ENCODE measurements around the gene LIME1.

Gene LIME1

GRCh38 chr20:63696628-63697356 is 39.7 kb upstream of the LIME1 start, which contains the start of gene TNFRSF6B:
Gene TNFRSF6B, plus strand, starts transcription at chr20:63696652. Its CDS starts 116 bp downstream, at chr20:63696768.
- DNase-seq, result no peak

- DNase-seq, result no peak
These were observed 39.1 kb upstream of the LIME1 start for GRCh38 chr20:63697357-63697867.

- no peak for DNase-seq
These were observed 38.5 kb upstream of the LIME1 start for GRCh38 chr20:63697868-63698545.

GRCh38 chr20:63698739-63699465 is 37.6 kb upstream of the LIME1 start:
- DNase-seq, result peak; percentile 87

- no peak for DNase-seq
These were observed 36.8 kb upstream of the LIME1 start for GRCh38 chr20:63699466-63700198.

GRCh38 chr20:63700199-63701050 is 36.0 kb upstream of the LIME1 start:
- no peak for DNase-seq

- no peak for DNase-seq
These were observed 35.5 kb upstream of the LIME1 start for GRCh38 chr20:63701051-63701328.

- DNase-seq, result no peak
These were observed 35.0 kb upstream of the LIME1 start for GRCh38 chr20:63701329-63702035.

GRCh38 chr20:63702036-63702665 is 34.3 kb upstream of the LIME1 start:
- DNase-seq, result no peak

- no peak for DNase-seq
These were observed 33.6 kb upstream of the LIME1 start for GRCh38 chr20:63702751-63703470.

- no peak for DNase-seq
These were observed 32.9 kb upstream of the LIME1 start for GRCh38 chr20:63703471-63703975.

- DNase-seq, result no peak
These were observed 32.3 kb upstream of the LIME1 start for GRCh38 chr20:63703976-63704748.

- DNase-seq, result no peak
These were observed 31.7 kb upstream of the LIME1 start for GRCh38 chr20:63704749-63705117.

- DNase-seq, result no peak
These were observed 31.0 kb upstream of the LIME1 start for GRCh38 chr20:63705232-63706026.

GRCh38 chr20:63706027-63706695 is 30.3 kb upstream of the LIME1 start:
- DNase-seq, result no peak

GRCh38 chr20:63706852-63707557 is 29.5 kb upstream of the LIME1 start:
- no peak for DNase-seq
